Inflammatory macrophage (primary cell): ENCODE results near the gene RBM27.
"Not testable (repeated sequence)": the region's sequence is repeated elsewhere in the genome, so short reads cannot be mapped to it uniquely, and the experiment has no call there.

Source experiments
- DNase-seq, 2 donors: peaks; one replicate each; pipeline ENCODE4 v3.0.0-alpha.2; 2020 to 2022
- total RNA-seq, 18 experiments: gene quantifications; one replicate each; lab custom pipeline; 2026; ENCODE audit warnings: mixed read lengths in 6 of 18, inconsistent platforms in 2 of 18; lab: John Stamatoyannopoulos, UW

RBM27 gene, protein sequence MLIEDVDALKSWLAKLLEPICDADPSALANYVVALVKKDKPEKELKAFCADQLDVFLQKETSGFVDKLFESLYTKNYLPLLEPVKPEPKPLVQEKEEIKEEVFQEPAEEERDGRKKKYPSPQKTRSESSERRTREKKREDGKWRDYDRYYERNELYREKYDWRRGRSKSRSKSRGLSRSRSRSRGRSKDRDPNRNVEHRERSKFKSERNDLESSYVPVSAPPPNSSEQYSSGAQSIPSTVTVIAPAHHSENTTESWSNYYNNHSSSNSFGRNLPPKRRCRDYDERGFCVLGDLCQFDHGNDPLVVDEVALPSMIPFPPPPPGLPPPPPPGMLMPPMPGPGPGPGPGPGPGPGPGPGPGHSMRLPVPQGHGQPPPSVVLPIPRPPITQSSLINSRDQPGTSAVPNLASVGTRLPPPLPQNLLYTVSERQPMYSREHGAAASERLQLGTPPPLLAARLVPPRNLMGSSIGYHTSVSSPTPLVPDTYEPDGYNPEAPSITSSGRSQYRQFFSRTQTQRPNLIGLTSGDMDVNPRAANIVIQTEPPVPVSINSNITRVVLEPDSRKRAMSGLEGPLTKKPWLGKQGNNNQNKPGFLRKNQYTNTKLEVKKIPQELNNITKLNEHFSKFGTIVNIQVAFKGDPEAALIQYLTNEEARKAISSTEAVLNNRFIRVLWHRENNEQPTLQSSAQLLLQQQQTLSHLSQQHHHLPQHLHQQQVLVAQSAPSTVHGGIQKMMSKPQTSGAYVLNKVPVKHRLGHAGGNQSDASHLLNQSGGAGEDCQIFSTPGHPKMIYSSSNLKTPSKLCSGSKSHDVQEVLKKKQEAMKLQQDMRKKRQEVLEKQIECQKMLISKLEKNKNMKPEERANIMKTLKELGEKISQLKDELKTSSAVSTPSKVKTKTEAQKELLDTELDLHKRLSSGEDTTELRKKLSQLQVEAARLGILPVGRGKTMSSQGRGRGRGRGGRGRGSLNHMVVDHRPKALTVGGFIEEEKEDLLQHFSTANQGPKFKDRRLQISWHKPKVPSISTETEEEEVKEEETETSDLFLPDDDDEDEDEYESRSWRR
- total RNA-seq = 6.7 to 30.1 (median 16.1) reads per million in 18 experiments

DNA sequence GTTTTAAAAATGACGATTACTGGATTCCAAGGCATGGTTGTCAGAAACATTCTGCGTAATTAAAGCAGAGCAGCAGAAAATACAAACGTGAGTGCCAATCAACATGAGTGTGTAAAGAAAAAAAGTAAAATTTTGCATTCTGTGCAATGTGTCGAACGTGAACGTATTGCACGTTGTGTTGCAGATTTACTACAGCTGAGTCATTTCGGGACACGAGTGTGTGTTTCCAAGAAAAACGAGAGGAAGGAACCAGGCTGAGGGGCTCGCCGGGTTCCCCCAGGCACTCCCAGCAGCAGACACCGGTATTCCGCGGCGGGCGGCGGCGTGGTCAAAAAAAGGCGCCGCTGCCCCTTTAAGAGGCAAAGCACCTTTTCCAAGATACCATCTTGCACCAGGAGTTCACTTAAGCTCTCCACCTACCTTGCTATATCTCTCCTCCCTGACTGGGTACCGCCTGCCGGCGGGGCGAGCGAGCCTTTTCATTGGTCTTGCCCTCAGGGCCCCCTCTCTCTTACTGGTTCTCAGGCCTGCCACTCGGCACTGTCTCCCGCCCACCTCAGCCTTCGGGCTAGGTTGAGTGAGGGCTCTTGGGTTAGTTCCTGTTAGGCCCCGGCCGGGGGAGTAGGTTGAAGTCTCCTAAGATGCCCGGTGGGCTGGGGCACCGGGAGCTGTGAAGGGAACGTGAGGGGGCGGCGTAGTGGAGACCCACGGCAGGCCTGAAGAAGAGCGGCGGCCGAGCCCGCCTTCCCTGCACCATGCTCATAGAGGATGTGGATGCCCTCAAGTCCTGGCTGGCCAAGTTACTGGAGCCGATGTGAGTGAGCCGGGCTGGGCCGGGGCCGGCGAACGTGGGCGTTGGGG lies at the start of gene RBM27:
TSS of gene RBM27 (plus strand) at position 595 of the 861 bp plus-strand sequence. CDS start at position 756, 161 bp downstream.
- peak; percentile 98 to 99 for DNase-seq

DNA sequence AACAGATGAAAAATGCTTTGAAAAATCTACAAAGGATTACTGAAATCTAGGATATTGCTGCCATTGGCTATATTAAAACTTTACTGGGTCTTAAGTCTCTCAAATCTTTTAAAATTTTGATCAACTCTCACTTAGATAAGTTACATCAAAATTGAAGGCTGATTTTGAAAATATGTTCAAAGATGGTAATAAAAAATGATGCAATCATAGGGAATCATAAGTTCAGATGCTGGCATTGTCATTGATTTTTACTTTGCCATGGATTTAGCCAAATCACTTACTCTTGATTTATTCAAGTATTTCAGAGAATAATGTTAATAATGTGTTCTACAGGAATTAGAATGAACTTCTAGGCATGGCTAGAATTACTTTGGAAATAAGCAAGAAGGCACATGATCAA lies 45.1 kb upstream of the RBM27 start:
- DNase-seq = no peak

DNA sequence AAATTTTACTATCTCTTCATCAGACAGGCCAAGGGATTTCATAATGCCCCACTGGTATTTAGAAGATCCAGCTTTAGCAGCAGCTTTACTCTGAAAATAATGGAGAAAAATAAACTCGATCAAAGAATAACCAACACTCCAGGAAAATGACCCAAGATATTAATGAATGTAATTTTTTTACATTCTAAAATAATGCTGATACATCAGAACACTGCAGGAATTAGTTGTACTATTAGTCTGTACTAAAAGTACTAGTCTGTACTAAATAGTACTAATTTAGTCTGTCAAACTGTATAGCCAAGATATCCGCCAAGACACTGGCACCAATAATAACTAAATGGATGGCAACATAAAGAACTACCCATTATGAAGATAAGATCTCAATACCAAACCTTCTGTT lies 39.0 kb upstream of the RBM27 start:
- DNase-seq = no peak

DNA sequence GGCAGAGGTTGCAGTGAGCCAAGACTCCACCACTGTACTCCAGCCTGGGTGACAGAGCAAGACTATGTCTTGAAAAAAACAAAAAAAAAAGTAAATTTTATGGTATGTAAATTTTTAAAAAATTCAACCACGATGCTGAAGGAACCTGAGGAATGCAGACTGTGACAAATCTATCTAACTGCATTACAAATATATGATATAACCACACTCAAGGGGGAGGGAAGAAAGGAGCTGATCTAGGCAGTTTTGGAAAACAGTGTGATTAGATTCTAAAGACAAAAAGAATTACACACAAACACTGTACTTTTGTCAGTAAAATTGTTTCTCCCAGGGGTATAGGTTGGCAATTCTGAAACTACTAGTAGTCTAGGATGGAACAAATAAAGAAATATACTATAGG lies 37.9 kb upstream of the RBM27 start:
- DNase-seq = no peak

DNA sequence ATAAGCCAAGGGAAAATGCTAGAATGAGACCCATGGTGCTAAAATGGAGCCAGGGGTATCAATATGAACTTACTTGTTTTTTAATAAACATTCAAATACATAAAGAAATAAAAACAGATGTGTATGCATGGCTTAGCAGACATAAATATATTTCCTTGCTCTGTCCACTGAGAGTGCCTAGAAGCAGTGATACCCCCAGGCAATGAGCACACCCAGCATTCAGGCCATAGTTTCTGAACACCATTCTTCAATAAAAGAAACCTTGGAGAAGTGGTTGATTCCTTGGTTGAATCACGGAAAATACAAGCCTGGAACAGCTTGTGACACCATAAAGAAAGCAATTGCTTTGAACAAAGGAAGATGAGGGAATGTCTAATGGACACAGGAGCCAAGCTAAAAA lies 37.5 kb upstream of the RBM27 start:
- no peak for DNase-seq

DNA sequence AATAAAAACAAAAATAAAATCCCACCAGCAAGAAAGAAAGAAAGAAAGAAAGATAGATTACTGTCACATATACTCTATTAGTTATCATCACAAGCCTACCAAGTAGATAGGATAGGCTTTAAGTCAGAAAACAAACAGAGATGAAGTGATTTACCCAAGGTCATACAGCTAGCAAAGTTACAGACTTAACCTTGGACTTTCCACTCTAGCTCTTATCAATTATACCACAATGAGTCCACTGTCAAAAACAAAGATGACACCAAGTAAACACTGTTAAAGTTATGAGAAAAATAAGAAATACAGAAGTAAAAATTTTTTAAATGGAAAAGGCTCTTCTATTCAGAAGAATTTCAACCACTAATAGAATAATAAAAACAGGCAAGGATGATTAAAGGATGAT lies 34.3 kb upstream of the RBM27 start:
- DNase-seq = no peak

DNA sequence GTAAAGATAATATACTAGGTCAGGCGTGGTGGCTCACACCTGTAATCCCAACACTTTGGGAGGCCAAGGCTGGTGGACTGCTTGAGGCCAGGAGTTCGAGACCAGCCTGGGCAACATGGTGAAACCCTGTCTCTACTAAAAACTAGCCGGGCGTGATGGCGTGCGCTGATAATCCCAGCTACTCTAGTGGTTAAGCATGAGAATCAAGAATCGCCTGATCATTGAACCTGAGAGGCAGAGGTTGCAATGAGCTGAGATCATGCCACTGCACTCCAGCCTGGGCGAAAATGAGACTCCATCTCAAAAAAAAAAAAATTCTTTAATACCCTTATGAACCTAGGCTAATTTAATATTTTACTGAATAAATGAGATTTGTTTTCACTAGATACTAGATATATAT lies 30.4 kb upstream of the RBM27 start:
- DNase-seq = not testable (repeated sequence)

DNA sequence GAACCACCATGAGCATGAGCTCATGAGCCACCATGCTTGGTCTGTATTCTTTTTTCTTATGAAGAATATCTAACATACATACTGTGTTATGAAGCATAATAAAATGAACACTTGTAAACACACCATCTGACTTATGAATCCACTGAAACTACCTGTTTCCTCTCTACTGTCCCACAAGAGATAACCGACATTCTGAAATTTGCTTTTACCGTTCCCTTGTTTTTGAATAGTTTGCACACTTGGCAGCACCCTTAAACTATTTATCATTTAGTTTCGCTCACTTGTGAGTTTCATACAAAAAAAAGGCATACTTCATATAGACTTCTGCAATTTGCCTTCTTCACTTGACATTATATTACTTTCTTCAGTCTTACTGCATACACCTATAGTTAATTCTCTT lies 29.8 kb upstream of the RBM27 start:
- DNase-seq = no peak

DNA sequence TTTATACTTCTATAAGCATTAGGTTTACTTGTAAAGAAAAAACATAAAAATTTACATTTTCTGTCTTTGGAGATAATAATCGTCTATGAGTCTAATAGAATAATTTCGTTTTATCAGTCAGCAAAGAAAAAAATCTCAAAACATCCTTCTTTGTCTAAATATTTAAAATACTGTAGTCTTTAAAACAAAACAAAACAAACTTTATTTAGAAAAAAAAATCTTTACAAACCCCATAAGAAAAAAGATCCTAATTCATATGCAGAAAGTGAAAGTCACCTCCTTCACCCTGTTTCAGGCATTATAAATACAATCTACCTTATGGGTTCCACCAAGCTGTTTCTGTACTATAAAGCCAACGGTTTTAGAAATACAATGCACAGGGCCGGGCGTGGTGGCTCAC lies 26.6 kb upstream of the RBM27 start:
- no peak for DNase-seq

DNA sequence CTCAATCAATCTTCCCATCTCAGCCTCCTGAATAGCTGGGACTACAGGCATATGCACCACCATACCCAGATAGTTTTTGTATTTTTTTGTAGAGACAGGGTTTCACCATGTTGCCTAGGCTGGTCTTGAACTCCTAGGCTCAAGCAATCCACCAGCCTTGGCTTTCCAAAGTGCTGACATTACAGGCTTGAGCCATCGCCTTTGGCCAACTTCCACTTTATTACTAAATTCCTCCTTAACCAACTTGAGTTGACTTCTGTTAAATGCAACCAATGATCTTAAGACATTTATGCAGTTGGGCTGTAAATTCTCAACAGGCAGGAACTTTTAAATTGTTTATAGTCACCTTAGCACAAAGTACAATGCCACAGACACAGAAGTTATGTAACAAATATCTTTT lies 23.7 kb upstream of the RBM27 start:
- DNase-seq = peak; percentile 55 to 68

DNA sequence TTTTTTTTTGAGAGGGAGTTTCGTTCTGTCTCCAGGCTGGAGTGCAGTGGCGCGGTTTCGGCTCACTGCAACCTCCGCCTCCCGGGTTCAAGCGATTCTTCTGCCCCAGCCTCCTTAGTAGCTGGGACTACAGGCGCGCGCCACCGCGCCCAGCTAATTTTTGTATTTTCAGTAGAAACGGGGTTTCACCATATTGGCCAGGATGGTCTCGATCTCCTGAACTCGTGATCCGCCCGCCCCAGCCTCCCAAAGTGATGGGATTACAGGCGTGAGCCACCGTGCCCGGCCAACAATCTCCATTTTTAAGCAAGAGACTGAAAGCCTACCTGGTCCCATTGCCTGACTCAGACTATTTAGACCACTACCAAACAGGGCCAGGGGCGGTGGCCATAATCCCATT lies 20.0 kb upstream of the RBM27 start:
- not testable (repeated sequence) for DNase-seq

DNA sequence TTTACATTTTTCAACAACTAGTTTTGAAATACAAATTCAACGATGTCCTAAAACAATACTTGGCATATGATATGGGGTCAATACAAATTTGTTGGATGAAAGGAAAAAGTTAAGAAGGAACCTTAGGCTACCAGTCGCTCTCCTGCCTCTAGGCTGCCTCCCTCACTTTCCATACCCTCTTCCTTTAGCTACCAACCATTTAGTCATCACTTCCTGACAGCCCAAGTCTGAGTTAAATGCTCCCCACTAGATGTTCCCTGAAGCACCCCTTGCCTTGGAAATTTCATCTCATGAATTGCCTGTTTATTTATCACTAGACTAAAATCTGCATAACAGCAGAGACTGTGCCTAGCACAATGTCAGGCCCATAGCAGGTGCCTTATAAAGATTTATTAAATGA lies 18.2 kb upstream of the RBM27 start:
- DNase-seq = no peak

DNA sequence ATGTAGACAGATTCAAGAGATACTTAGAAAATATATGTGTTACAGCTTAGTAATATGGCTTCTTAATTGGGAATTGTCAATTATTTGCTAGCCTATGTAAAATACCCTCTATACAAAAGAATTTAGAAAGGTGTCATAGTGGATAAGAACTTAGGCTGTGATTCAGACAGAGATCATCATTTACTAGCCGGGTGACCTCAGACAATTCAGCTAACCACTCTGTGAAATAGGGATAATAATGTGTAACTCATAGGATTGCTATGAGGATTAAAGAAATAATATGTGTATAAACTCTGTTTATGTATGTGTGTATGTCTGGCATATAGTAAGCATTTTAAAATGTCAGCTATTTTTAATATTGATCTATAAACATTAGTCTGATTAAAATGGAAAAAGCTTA lies 15.0 kb upstream of the RBM27 start:
- DNase-seq = no peak

DNA sequence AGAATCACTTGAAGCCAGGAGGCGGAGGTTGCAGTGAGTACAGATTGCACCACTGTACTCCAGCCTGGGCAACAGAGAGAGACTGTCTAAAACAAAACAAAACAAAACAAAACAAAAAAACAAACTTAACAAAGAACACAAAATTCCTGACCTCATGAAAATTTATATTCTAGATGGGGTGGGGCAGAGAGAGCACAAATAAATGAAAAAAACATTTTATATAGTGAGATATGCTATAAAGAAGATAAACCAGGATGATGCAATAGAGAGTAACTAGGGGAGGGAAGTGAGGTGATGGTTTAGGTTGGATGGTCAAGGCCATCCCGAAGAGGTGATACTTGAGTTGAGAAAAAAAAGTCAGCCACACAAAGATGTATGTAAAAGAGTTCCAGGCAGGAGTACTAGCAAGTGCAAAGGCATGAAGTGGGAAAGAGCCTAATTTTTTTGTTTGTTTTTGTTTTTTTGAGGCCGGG lies 10.8 kb upstream of the RBM27 start:
- no peak for DNase-seq

DNA sequence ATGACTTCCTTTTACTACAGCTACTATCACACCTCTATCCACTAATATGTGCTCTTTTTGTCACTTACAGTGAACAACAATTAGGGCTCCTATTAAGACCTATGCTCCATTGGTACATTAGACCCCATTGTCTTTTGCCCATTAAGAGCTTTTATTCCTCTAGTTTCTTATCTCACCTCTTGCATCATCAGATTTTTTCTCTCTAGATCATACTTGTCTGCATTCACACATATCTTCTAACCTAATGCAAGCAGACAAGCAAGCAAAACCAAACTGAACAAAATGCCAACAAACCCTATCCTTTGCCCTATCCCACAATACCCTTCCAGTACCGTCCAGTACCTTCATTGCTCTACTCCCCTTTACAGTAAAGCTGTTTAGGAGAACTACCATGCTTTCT lies 10.1 kb upstream of the RBM27 start:
- no peak for DNase-seq

DNA sequence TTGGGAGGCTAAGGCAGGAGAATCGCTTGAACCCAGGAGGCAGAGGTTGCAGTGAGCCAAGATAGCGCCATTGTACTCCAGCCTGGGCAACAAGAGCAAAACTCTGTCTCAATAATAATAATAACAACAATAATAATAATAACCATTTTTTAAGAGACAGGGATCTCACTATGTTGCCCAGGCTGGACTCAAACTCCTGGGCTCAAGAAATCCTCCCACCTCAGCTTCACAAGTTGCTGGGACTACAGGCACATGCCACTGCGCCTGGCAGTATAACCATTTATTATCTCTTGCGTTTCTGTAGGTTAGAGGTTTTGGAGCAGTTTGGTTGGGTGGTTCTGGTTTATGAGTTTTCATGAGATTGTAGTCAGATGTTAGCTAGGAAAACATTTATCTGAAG lies 8.4 kb upstream of the RBM27 start:
- DNase-seq = not testable (repeated sequence)

DNA sequence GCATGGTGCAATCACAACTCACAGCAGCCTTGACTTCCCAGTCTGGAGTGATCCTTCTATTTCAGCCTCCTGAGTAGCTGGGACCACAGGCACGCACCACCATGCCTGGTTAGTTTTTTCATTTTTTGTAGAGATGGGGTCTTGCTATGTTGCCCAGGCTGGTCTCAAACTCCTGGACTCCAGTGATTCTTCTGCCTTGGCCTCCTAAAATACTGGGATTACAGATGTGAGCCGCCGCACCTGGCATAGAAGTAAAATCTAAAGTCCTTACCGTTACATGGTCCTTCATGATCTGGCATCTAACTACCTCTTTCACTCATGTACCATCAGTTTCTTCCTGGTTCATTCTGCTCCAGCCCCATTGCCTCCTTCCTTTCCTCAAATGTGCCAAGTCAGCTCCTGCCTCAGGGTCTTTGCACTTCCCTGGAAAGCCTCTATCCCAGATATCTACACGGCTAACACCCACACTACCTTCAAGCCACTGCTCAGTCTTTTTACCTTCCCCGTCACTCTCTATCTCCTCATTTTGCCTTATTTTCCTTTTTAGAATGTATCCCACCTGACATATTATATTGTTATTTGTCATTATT lies 6.9 kb upstream of the RBM27 start:
- no peak for DNase-seq

DNA sequence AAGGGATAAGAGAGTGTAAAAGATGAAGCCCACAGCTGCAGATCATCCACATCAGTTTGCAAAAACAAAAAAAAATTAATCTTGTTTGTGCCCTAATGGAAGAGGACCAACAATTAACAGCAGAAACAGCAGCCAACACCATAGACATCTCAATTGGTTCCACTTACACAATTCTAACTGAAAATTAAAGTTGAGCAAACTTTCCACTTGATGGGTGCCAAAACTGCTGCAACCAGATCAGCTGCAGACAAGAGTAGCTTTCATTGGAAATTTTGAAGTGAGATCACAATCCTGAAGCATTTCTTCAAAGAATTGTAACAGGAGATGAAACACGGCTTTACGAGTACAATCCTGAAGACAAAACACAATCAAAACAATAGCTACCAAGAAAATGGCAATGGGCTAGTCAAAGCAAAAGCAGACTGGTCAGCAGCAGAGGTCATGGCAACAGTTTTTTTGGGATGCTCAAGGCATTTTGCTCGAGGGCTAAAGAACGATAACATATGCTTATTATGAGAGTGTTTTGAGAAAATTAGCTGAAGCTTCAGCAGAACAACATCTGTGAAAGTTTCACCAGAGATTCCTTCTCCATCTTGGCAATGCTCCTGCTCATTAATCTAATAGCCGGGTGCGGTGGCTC lies 4.1 kb upstream of the RBM27 start:
- no peak for DNase-seq

DNA sequence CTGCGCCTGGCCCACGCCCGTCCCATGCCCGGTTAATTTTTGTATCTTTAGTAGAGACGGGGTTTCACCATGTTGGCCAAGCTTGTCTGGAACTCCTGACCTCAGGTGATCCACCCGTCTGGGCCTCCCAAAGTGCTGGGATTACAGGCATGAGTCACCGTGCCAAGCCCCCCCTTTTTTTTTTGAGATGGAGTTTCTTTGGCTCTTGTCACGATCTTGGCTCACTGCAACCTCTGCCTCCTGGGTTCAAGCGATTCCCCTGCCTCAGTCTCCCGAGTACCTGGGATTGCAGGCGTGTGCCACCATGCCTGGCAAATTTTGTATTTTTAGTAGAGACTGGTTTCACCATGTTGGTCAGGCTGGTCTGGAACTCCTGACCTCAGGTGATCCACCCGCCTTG lies 1.6 kb upstream of the RBM27 start:
- DNase-seq = not testable (repeated sequence)

DNA sequence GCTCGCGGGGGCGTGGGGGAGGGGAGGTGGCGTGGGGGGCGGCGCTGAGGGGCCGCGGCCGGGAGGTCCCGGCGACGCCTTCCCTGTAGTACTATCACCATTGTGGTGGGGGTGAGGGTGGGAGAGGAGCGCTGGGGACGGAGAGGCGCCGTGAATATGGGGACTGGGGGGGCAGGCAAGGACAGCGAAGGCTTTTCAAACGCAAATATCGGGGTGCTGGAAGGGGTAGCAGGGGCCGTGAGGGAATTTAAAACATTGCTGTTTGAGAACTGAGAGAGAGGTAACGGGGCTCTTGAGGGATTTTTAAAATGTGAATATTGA lies 427 bp downstream of the RBM27 start:
- DNase-seq = no peak

DNA sequence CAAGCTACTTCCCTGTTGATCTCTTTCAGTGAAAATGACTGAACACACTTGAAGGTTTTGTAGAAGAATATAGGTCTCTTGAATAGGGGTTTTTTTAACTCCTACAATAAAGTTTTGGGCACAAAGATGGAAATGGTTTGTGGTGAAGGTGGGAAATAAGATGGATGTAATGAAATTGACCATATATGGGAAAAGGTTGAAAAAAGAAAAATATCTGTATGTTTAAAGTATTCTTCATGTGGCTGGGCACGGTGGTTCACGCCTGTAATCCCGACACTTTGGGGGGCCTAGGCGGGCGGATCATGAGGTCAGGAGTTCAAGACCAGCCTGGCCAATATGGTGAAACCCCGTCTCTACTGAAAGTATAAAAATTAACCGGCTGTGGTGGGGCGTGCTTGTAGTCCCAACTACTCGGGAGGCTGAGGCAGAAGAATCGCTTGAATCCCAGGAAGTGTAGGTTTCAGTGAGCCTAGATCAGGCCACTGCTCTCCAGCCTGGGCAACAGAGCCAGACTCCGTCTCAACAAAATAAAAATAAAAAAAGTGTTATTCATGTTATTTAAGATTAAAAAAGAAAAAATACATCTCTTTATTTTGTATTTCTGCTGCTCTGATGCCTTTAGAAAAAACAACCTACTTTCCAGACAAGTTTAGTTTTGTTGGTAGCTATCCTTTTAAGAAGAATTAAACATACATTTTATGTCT lies 2.2 kb downstream of the RBM27 start:
- DNase-seq = no peak
